BLaER1 treated with 17β-estradiol and CSF1 and Interleukin-3, amounts not matched to agents 10 nM and 100 nM (cell line): ENCODE measurements around the gene RALGAPA2.

Experiments
- H3K27ac ChIP-seq, 11 experiments: shearing (Covaris generic); formaldehyde crosslinking; 2 replicates each; pipeline ENCODE4 v1.8.1; 2022
- H3K27me3 ChIP-seq, 11 experiments: shearing (Covaris generic); formaldehyde crosslinking; 2 replicates each; pipeline ENCODE4 v1.8.1; 2022
- H3K36me3 ChIP-seq, 11 experiments: shearing (Covaris generic); formaldehyde crosslinking; 2 replicates each; pipeline ENCODE4 v1.8.1; 2022
- H3K4me1 ChIP-seq, 10 experiments: shearing (Covaris generic); formaldehyde crosslinking; 2 replicates each; pipeline ENCODE4 v1.8.1; 2022
- H3K4me2 ChIP-seq, 11 experiments: shearing (Covaris generic); formaldehyde crosslinking; 2 replicates each; pipeline ENCODE4 v1.8.1; 2022
- H3K4me3 ChIP-seq, 10 experiments: shearing (Covaris generic); formaldehyde crosslinking; 2 replicates each; pipeline ENCODE4 v1.8.1; 2022
- H3K9ac ChIP-seq, 11 experiments: shearing (Covaris generic); formaldehyde crosslinking; 2 replicates each; pipeline ENCODE4 v1.8.1; 2022
- H3K9me3 ChIP-seq, 11 experiments: shearing (Covaris generic); formaldehyde crosslinking; replicated peaks in 1 of 11; 2 replicates each; pipeline ENCODE4 v1.8.1; 2022
- H4K20me1 ChIP-seq, 11 experiments: shearing (Covaris generic); formaldehyde crosslinking; 2 replicates each; pipeline ENCODE4 v1.8.1; 2022
- Cebpa-rat ChIP-seq, 11 experiments: shearing (Covaris generic); IDR thresholded peaks; 2 replicates each; pipeline ENCODE4 v1.8.1; 2022

The RALGAPA2 gene

DNA sequence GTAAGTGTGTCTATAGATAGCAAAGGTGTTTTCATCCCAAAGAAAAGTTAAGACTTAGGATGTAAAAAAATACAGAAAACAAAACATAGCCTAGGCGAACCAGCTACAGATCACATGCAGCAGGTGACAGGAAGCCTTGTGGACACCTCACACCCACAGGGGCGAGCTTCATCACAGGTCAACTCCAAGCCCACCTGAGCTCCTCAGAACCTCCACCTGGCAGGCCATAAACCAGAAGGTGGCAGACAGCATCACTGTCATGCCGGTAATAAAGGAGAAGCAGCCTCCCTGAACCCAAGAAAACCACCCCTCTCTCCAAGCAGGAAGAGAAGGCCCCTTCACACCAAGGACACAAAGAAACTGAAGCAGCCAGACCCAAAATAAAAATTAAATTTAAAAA is 1.0 kb downstream of the RALGAPA2 start:
- Histone ChIP-seq H3K4me3 (peak overlapping the region; percentile 83 to 97 (median 90)), H3K27me3 (no peaks in the 10 kb centered on the region), H3K9me3 (peaks cover 0 to 17% (median 5%) of the 10 kb centered on the region in 11 experiments; a peak in 9 of 22 replicates), H3K4me2 (peak overlapping the region; percentile 85 to 97 (median 93)), H3K36me3 (peaks cover 0 to 21% (median 6%) of the 10 kb centered on the region in 11 experiments; a peak in 10 of 22 replicates), H4K20me1 (peaks cover 0 to 21% (median 0%) of the 10 kb centered on the region in 11 experiments; a peak in 5 of 22 replicates), H3K9ac (peak overlapping the region; percentile 79 to 90 (median 87)), H3K27ac (peak overlapping the region in 8 of 11 experiments; percentile 76 to 91 (median 84); a peak in 15 of 22 replicates), H3K4me1 (peaks cover 24 to 45% (median 34%) of the 10 kb centered on the region in 10 experiments)
- no peak for TF ChIP-seq Cebpa-rat (IDR thresholded peaks at IDR 0.05)

DNA sequence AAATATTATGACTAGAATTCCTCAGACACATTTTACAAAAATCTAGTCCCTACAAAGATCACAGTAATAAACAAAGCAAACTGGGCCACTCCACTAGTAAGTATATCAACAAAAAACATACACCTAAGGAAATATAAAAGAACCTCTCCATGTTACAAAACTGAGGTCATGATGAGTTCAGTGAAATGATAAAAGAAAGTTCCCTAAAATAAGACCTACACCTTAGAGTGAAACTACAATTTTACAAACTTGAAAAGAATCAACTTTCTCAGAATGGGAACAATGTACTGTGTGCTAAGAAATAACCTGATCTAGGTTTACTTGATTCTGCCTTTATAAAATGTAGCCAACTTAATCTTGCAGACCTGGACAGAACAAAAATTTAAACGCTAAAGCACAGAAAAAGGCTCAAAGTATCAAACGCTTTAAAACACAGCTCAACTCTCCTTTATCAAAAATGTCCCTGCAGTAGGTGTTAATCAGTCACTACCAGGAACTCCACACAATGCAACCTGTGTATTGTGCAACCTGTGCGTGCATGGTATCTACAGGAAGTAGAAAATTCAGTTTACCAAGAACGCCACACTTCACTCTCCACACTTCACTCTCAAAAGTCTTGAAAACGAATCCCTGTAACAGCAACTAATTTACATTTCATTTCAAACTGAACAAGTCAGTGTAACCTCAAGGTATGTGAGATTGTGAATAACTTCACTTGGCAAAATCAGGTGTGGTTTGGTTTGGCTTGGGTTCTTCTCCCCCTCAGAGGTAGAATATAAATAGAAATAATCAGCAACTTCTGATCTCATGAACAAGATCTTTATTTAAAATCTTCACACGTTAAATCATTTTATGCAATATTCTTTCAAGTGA is 1.8 kb downstream of the RALGAPA2 start:
- peak overlapping the region; percentile 83 to 97 (median 90); a peak in 18 of 20 replicates for H3K4me3 ChIP-seq
- peak overlapping the region; percentile 85 to 97 (median 93) for H3K4me2 ChIP-seq

DNA sequence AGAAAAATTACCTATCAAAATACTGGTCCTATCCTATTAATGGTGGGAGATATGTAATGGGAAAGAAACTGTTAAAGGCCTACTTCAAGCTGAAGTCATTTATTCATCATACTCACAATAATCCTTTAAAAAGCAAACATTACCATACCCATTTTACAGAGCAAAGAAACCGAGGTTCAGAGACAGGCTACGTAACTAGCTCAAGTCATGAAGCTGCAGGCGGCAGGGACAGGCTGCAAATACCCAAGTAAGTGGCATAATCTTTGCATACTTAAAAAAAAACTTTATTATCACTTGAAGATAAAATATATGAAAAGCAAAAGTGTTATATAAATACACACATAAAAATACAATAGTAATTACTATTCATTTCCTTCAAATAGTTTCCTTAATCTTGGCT is 2.6 kb downstream of the RALGAPA2 start:
- H3K36me3 ChIP-seq: peaks cover 0 to 21% (median 6%) of the 10 kb centered on the region in 11 experiments; a peak in 10 of 22 replicates

More for the DNA sequence above, 1.8 kb downstream of the RALGAPA2 start:
- Histone ChIP-seq H3K27ac (no peak overlapping the region), H4K20me1 (peaks cover 0 to 21% (median 0%) of the 10 kb centered on the region in 11 experiments; a peak in 5 of 22 replicates), H3K36me3 (peaks cover 0 to 21% (median 6%) of the 10 kb centered on the region in 11 experiments; a peak in 10 of 22 replicates), H3K4me1 (peaks cover 24 to 48% (median 36%) of the 10 kb centered on the region in 10 experiments), H3K27me3 (no peaks in the 10 kb centered on the region), H3K9me3 (peaks cover 0 to 17% (median 5%) of the 10 kb centered on the region in 11 experiments; a peak in 9 of 22 replicates), H3K9ac (peak overlapping the region in 9 of 11 experiments; percentile 79 to 89 (median 87); a peak in 9 of 22 replicates)
- TF ChIP-seq Cebpa-rat (IDR thresholded peaks at IDR 0.05): peak in 4 of 11 experiments; percentile 7 to 38 (median 20); a peak in 2 of 22 replicates

DNA sequence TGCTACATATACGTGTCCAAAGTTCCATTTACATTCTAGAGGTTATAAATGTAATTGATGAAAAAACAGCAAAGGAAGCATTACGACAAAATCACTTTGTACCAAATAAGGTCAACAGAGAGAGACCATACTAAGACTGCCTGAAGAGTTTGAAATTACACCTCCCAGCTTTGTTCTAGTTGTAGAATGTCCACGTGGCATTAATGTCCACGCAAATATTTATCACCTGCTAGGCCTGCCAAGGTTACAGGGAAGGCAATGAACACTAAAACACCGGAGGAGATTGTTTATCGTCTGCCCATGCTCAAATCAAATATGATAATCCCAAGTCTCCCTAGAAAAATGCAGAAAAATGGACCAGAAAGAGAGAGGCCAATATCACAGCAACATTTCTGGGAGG is 6.2 kb downstream of the RALGAPA2 start:
- Histone ChIP-seq H3K36me3 (peaks cover 0 to 21% (median 6%) of the 10 kb centered on the region in 11 experiments; a peak in 10 of 22 replicates), H3K9me3 (peaks cover 0 to 17% (median 5%) of the 10 kb centered on the region in 11 experiments; a peak in 9 of 22 replicates), H3K9ac (no peak overlapping the region), H3K4me1 (peaks cover 13 to 38% (median 27%) of the 10 kb centered on the region in 10 experiments), H4K20me1 (peaks cover 0 to 34% (median 0%) of the 10 kb centered on the region in 11 experiments; a peak in 6 of 22 replicates), H3K4me3 (no peak overlapping the region), H3K27me3 (no peaks in the 10 kb centered on the region), H3K27ac (no peak overlapping the region), H3K4me2 (peak overlapping the region in 6 of 11 experiments; percentile 54 to 86 (median 70); a peak in 7 of 22 replicates)
- no peak for TF ChIP-seq Cebpa-rat (IDR thresholded peaks at IDR 0.05)

More for the DNA sequence above, 2.6 kb downstream of the RALGAPA2 start:
- Histone ChIP-seq H3K9ac (no peak overlapping the region), H3K4me1 (peaks cover 24 to 48% (median 36%) of the 10 kb centered on the region in 10 experiments), H4K20me1 (peaks cover 0 to 24% (median 0%) of the 10 kb centered on the region in 11 experiments; a peak in 5 of 22 replicates), H3K4me2 (peak overlapping the region in 2 of 11 experiments; percentile 87 to 88; a peak in 2 of 22 replicates), H3K9me3 (peaks cover 0 to 17% (median 5%) of the 10 kb centered on the region in 11 experiments; a peak in 9 of 22 replicates), H3K27ac (no peak overlapping the region), H3K27me3 (no peaks in the 10 kb centered on the region), H3K4me3 (no peak overlapping the region)
- no peak for TF ChIP-seq Cebpa-rat (IDR thresholded peaks at IDR 0.05)

DNA sequence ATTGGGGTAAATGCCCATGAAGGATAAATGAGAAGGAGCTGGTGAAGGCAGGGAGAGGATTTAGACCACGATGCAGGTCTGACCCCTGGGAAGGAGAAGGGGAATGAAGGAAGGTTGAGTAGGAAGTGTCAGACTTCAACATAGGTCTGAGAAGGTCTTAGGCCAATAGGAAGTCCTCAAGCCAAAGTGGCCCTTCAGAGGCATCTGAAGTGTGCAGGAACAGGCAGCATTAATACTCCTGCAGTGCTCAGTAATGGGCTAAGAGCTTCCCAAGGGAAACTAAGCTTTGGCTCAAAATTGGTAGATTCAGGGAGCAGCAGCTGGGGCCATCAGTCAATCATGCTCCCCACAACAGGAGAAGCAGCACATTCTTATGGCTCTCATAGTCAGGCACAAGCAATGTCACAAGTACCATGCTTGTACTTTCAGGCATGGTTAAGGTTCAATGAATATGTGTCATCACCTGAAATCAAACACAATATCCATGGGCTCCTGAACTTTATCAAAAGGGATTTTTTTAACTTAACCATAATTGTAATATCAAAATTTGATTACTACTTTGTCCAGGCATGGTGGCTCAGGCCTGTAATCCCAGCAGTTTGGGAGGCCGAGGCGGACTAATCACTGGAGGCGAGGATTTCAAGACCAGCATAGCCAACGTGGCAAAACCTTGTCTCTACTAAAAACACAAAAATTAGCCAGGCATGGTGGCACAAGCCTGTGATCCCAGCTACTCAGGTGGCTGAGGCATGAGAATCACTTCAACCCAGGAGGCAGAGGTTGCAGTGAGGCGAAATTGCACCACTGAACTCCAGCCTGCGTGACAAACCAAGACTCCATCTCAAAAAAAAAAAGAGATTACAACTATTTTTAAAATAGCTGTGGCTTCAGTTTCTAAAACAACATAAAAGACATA is 9.9 kb downstream of the RALGAPA2 start:
- no peak overlapping the region for H3K9ac ChIP-seq
- peaks cover 0 to 18% (median 14%) of the 10 kb centered on the region in 10 experiments; a peak in 16 of 20 replicates for H3K4me1 ChIP-seq
- H3K36me3 ChIP-seq: peaks cover 0 to 7% (median 0%) of the 10 kb centered on the region in 11 experiments; a peak in 1 of 22 replicates
- no peaks in the 10 kb centered on the region for H3K27me3 ChIP-seq
- peaks cover 0 to 49% (median 3%) of the 10 kb centered on the region in 11 experiments; a peak in 6 of 22 replicates for H4K20me1 ChIP-seq
- no peak overlapping the region for H3K4me3 ChIP-seq
- H3K4me2 ChIP-seq: no peak overlapping the region
- H3K27ac ChIP-seq: no peak overlapping the region
- TF ChIP-seq Cebpa-rat (IDR thresholded peaks at IDR 0.05): no peak
- peaks cover 0 to 9% (median 6%) of the 10 kb centered on the region in 11 experiments; a peak in 15 of 22 replicates for H3K9me3 ChIP-seq

DNA sequence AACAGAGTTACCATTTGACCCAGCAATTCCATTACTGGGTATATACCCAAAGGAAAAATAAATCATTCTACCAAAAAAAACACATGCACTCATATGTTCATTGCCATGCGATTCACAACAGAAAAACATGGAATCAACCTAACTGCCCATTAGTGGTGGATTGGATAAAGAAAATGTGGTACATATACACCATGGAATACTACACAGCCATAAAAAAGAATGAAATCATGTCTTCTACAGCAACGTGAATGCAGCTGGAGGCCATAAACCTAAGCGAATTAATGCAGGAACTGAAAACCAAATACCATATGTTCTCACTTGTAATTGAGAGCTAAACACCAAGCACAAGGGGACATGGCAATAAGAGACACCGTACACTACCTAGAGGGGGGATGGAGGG is 12.5 kb downstream of the RALGAPA2 start:
- Histone ChIP-seq H3K9me3 (peaks cover 0 to 9% (median 6%) of the 10 kb centered on the region in 11 experiments; a peak in 14 of 22 replicates), H4K20me1 (peaks cover 0 to 65% (median 9%) of the 10 kb centered on the region in 11 experiments; a peak in 9 of 22 replicates), H3K4me2 (no peak overlapping the region), H3K9ac (no peak overlapping the region), H3K4me1 (peaks cover 0 to 6% (median 0%) of the 10 kb centered on the region in 10 experiments; a peak in 2 of 20 replicates), H3K27me3 (no peaks in the 10 kb centered on the region), H3K4me3 (no peak overlapping the region), H3K36me3 (0 out of 22 replicates have a peak, but pooled peaks cover 0 to 7% (median 0%) of the 10 kb centered on the region in 11 experiments), H3K27ac (no peak overlapping the region)
- no peak for TF ChIP-seq Cebpa-rat (IDR thresholded peaks at IDR 0.05)

DNA sequence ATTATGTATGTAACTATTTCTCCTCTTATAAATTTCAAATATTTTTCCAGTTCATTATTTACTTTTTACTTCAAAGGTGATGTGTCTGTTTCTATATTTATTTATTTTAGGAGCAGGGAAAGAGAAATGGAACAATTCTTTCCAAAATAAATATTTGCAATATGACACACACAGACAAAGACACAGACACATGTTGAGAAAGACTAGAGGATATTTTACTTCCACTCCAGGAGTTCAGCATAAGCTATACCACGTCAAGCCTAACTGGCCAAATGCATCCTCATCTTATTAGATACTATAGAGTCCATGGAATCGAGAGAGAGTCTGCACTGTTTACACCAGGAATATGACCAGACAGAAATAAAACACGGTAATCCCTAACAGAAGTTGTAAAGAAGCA is 13.3 kb downstream of the RALGAPA2 start:
- Histone ChIP-seq H3K36me3 (peaks cover 0 to 7% (median 0%) of the 10 kb centered on the region in 11 experiments; a peak in 2 of 22 replicates), H4K20me1 (peaks cover 0 to 58% (median 9%) of the 10 kb centered on the region in 11 experiments; a peak in 9 of 22 replicates), H3K4me2 (no peak overlapping the region), H3K9me3 (peaks cover 0 to 9% (median 6%) of the 10 kb centered on the region in 11 experiments; a peak in 14 of 22 replicates), H3K4me3 (no peak overlapping the region), H3K27ac (no peak overlapping the region), H3K27me3 (no peaks in the 10 kb centered on the region), H3K9ac (no peak overlapping the region), H3K4me1 (peaks cover 0 to 6% (median 0%) of the 10 kb centered on the region in 10 experiments; a peak in 2 of 20 replicates)
- no peak for TF ChIP-seq Cebpa-rat (IDR thresholded peaks at IDR 0.05)
